ENCODE results near the gene ADAMTS13. TPM values are rescaled to one million over a fixed set of nuclear protein-coding genes. Genes with fewer than 3 reads are reported as not detected.

Gene ADAMTS13
- total and polyA plus RNA-seq, 4 donors: 6.5 to 13.3 (median 10.4) TPM

GRCh38 chr9:133425049-133425632 is 3.0 kb downstream of the ADAMTS13 start:
- H3K27ac ChIP-seq (ENCODE audit: low read depth in 1 of 2, low read length in 2 of 2): no peak overlapping the region
- H3K27me3 ChIP-seq (ENCODE audit: control insufficient read depth in 4 of 4, insufficient read depth in 4 of 4, low read length in 3 of 4): no peaks in the 10 kb centered on the region
- 90% methylated on average over 22 of the region's 22 CpGs for WGBS
- H3K9me3 ChIP-seq (ENCODE audit: control insufficient read depth in 4 of 4, low read length in 3 of 4): no peaks in the 10 kb centered on the region
- H3K4me3 ChIP-seq (ENCODE audit: low read depth in 1 of 3, low read length in 3 of 3): no peak overlapping the region
- no peaks in the 10 kb centered on the region for H3K36me3 ChIP-seq (ENCODE audit: control insufficient read depth in 4 of 4, insufficient read depth in 3 of 4, low read depth in 1 of 4, low read length in 3 of 4)
- peaks cover 0 to 8% (median 4%) of the 10 kb centered on the region in 4 donors for H3K4me1 ChIP-seq (ENCODE audit: control insufficient read depth in 4 of 4, insufficient read depth in 4 of 4, low read length in 3 of 4)
- TF ChIP-seq HNF4A (conservative IDR thresholded peaks at IDR 0.05) (no peak), YY1 (IDR thresholded peaks at IDR 0.05) (no peak), GABPA (IDR thresholded peaks at IDR 0.05 in 1 of 2, conservative IDR thresholded peaks at IDR 0.05 in 1 of 2) (no peak), HNF4G (IDR thresholded peaks at IDR 0.05) (no peak), TAF1 (conservative IDR thresholded peaks at IDR 0.05) (no peak), CTCF (IDR thresholded peaks at IDR 0.05; ENCODE audit: low read depth, low read length, missing input control) (no peak), NR2F2 (IDR thresholded peaks at IDR 0.05) (no peak), EGR1 (IDR thresholded peaks at IDR 0.05; ENCODE audit: low read depth in 2 of 2) (no peak), RXRA (IDR thresholded peaks at IDR 0.05) (no peak), JUND (IDR thresholded peaks at IDR 0.05) (no peak), ATF3 (IDR thresholded peaks at IDR 0.05) (no peak), FOXA2 (IDR thresholded peaks at IDR 0.05) (no peak), ZBTB33 (IDR thresholded peaks at IDR 0.05) (no peak), RAD21 (IDR thresholded peaks at IDR 0.05) (no peak), REST (IDR thresholded peaks at IDR 0.05) (no peak), MAX (IDR thresholded peaks at IDR 0.05) (no peak)
- DNase-seq (ENCODE audit: low spot score): no peak
- H3K9ac ChIP-seq (ENCODE audit: low read depth in 1 of 2, low read length in 2 of 2): no peak overlapping the region

Data from liver (tissue), 9 donors.